Measurements from ENCODE around the gene ASCL2.

The ASCL2 gene

DNA sequence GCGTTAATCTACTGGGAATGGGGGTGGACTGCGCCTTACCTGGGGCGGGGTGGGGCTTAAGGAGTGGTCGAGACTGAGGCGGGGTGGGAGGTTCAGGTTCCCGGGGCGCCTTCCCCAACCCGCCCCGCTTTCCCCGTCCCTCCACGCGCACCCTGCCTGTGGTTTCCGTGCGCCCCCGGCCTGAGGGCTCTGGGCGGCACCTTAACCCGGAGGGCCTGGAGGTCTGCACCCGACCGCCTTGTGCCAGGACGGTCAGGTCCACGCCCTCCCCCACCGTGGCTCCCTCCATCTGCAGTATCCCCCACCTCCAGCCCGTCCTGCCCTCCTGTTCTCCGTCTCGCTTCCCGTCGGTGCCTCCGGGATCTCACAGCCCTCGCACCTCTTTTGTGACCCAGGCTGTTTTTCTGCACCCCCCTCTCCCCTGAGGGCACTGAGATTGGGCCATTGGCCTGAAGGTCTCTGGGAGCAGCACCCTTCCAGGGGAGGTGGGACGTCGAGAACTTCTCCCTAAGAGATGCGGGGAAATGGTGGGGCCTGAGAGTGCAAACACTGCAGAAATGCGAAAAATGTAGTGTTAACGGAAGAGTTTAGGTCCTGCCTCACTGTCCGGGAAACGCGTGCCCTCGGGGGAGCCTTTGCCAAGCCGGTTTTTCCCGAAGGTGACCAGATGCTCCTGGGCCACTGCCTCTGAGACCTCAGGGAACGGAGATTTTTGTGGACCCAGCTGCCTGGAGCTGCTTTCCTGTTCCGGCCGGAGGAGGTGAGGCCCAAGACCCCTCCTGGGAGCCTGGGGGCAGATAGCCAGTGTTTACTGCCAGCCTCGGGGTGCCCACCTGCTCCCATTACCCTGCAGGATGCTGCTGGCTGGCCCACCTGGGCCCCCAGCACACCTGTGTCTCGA is 1.2 kb upstream of the ASCL2 start:
- DNase-seq = no peak

DNA sequence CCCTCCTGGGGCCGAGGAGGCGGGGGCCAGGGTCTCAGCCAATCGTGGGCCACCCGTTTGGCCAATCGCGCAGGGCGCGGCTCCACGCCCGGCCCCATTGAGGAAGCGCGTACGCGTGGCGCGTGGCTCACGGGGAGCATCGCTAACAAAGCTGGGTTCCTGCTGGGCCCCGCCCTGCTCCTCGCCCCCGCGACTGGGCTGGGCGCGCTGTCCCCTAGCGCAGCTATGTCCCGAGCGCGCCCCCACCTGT is 614 bp upstream of the ASCL2 start:
- DNase-seq = peak; percentile 46

DNA sequence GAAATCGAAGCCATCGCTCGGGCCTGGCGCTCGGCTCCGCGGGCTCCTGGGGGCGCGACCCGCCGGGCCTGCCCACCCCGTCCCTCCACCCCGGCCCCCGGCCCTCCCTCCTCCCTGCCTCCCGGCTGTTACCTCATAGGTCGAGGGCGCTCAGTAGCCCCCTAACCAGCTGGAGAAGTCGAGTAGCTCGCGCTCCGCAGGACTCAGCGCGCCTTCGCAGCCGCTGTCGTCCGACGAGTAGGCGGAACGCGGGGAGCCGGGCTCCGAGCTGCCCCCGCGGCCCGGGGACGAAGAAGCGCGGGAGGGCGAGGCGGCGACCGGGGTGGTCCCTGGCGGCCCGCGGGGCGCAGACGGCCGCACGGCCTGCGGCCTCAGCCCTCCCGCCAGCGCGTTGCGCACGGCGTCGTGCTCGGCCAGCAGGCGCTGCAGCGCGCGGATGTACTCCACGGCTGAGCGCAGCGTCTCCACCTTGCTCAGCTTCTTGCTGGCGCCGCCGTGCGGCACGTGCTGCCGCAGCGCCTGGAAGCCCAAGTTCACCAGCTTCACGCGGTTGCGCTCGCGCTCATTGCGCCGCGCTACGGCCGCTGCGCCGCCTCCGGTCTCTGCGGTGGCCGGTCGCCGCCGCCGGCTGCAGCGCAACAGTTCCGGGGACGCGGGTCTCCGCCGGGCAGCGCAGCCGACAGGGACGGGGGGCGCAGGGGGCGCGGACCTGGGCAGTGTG is 627 bp downstream of the ASCL2 start:
- DNase-seq = peak; percentile 40

- peak; percentile 38 for DNase-seq
Observed at GRCh38 chr11:2268729-2269600, 1.4 kb downstream of the ASCL2 start.

GRCh38 chr11:2267851-2268728 is 2.3 kb downstream of the ASCL2 start:
- no peak for DNase-seq

DNA sequence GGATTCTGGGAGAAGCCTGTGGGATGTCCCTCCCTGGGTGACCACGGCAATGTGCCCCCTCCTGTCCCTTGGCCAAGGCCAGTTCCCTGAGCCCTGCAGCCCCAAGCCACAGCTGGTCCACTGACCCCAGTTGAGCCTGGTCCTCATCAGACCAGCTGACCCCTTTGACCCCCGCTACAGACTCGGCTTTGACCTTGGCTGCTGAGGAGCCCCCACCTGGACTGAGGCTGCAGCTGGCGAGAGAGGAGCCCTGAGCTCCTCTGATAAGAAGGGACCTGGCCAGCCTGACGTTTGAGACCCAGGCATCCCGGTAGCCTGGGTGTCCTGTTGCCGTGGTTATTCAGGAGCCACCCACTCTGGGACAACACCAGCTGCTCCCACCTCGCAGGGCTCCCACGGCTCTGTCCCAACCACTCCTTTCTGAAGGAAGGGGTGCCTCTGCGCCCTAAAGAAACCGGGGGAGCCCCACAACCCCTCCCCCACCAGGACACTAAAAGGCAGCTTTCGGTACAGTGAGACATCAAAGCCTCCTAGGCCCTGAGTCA is 3.0 kb downstream of the ASCL2 start:
- no peak for DNase-seq

DNA sequence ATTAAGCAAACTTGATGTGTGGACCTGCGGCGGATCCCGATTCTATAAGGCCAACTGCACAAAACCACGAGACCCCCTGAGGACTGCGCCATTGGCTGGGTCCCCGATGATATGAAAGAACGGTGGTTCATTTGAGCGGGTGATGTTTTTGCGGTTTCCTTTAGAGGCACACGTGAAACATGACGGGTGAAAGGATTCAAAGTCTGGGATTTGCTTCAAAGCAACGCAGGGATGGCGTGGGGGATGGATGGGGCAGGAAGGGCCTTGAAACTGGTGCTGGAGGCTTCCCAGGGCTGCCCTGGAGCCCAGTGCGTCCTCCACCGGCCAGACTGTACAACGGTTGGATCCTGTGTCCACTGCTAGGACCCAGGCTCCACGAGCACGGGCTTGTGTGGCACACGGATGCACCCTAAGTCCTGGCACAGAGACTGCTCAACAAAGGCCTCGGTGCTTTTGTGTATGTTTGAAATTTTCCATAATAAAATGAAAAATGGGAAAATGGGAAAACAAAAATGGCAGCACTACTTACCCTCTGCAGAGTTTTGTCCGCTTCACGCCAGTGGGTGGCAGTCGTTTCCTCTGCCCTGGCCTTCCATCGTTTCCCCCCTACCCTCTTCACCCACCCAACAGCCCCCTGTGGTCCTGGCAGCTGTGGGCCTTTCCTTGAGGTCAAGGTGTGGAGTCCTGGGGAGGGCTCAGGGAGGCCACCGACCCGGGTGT is 3.6 kb downstream of the ASCL2 start:
- no peak for DNase-seq

DNA sequence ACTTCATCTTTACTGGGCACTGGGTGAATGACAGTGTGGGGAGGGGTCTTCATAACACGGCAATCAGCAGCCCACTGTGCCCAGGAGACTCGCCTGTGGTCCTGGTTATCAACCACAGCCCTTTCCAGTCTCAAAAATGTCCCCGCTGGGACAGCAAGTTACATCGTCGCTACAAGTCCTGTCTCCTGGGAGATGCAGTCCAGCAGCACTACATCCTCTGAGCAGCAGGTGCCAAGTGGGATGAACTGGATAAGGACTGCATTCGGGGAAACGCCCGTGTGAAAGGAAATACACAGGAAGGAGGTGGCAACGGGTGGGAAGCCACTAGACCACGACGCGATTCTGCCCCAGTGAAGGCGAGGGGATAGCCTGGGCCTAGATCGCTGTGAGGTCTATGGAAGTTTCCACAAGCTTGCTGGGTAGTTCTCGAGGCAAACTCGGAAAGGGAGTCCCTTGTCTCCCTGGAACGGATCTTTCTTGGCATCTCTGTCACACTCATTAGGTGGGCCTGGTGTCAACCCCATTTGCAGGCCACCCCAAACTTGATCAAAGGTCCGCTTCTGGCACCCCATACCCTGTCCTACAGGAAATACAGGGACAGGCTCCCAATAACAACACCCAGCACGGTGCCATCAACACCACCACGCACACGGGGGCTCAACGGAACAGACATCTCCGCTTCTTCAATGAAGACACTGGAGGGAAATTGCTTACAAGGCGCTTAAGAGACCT is 4.4 kb downstream of the ASCL2 start:
- no peak for DNase-seq

GRCh38 chr11:2265396-2265795 is 5.0 kb downstream of the ASCL2 start:
- no peak for DNase-seq

DNA sequence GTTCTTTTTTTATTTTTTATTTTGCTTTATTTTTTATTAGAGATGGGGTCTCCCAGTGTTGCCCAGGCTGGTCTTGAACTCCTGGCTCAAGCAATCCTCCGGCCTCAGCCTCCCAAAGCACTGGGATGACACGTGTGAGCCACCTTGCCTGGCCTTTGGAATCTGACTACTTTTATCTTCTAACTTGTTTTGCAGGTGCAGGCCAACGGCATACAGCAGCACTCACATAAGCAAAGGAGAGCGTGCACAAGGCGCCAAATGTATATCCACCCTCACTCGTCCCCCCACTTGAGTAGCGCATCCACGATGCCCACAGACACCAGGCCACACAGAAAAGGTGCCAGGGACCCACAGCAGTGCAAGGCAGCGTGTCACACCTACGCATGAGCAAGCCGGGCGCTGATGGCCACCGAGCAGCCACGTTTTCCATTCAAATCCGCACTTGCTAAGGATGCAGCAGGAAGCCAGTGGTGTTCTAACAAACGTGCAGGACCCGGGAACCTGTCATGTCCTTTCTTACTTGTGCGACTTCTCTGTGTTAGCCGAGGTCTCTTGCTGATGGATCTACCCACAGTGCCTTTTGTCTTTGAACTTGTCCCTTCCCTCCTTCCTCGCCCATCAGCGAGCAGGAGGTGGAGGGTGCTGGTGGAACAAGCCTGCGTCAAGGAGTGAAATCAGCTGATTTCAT is 5.9 kb downstream of the ASCL2 start:
- no peak for DNase-seq

DNA sequence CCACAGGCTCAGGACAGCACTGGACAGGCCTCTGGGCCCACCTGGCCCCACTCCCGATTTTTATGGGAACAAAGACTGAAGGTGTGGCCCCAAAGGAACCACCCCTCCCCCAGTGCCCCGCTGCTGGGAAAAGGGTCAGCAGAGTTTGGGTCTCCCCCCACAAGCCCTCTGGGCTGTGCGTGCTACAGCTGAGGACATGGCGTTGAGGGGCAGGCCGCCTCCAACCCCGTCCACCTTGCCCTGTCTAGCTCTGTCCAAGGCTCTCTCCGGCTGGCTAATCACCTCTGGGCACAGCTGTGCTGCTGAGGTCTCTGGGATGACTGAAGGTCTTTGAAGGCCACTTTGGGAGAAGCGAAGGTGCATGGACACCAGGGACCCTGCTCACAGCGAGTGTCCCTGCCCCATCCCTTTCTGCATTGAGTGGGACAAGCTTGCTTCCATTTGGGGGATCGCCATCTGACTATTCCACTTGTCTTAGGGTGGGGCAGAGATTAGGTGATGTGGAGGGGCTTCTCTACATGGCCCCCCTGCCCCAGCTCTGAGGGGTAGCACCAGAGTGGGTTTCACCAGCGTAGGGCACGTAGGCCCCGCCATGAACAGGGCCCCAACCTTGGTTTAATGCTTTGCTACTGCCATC is 6.5 kb downstream of the ASCL2 start:
- no peak for DNase-seq

DNA sequence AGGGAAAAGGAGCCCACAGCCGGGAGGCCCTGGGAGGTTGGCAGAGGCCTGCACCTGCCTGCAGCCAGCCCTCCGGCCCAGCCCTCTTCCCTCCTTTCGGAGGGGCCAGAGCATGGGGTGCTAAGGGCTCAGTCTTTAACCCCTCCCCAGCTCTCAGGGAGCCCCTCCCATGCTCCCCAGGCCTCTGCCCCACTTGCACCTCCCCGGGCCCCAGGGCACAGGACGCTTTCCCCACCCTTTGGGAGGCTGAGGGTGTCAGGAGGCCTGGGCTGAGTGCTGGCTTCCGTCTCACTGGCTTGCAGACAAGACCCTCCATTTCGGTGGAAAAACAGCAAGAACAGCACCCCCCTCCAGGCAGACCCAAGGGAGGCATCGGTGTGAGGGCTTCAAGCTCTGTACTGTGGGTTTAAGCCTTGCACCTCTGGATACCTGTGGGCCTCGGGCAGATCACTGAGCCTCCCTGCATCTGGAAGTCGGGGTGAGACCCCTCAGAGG is 7.3 kb downstream of the ASCL2 start:
- DNase-seq = no peak

DNA sequence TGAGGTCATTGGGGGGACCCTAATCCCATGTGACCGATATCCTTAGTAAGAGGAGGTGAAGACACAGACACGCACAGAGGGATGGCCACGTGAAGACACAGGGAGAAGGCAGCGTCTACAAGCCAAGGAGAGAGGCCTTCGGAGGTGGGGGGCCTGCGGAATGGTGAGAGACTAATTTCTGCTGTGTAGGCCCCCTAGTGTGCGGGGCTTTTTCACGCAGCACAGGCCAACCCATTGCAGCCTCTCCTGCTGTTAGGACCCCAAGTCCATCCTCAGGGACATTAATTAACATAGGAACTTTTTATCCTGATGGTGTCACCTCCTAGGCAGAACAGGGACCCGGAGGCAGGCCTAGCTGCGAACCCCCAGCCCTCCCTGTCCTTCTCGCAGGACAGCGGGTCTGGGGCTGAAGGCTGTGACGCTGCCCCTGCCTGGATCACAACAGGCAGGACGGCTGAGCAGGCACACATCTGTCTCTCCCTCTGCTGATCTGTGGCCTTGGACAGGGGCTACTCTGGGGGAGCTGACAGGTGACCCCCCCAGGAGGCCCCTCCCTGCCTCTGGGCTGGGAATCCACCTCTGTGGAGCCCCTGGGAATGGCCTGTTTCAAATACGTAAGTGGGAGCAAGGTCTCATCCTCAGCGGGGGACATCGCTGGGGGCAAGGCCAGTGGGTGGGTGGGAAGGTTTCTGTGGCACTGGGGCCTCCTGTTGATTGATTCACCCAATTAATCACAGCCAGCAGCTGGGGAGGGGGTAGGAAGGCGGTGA is 7.9 kb downstream of the ASCL2 start:
- no peak for DNase-seq

- DNase-seq = no peak
Observed at GRCh38 chr11:2261436-2262230, 8.8 kb downstream of the ASCL2 start.

GRCh38 chr11:2260491-2261364 is 9.7 kb downstream of the ASCL2 start:
- DNase-seq = no peak

DNA sequence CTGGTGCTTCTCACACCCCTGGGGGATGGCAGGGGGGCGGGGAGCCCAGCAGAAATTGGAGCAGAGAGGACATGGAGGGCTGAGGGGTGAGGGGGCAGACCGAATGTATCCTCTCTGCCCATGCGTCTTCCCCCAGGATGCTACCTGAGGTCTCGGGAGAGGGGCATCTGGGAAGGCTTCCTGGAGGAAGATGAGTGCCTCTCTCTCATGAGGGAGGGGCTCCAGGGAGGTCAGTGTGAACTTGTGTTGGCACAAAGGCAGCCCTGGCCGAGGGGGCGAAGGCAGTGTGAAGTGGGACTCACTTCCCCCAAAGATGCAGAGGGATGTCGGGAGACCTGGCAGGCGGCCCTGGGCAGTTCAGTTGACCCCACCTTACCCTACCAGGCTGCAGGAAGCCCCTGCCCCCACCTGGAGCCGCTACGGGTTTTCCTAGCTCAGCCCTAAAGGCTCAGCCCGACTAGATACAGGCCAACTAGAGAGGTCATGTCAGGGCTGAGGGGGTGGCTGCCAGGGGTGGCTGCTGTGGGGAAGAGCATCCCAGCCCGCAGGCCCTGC is 10.4 kb downstream of the ASCL2 start:
- no peak for DNase-seq

DNA sequence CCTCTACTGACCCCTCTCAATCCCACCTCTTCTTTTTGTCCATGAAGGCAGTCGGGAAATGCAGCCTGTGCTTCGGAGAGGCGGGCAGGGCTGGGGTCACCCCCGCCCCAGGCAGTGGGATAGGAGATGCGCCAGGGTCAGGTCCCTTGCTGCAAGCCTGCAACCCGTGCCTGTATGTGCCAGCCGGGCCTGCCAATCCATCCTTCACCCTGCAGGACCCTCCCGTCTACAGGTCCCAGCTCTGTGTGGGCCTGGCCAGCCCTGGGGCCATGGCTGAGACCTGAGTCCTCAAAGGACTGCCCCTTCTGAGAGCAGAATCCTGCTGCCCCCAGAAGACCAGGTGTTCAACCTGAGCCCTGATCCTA is 10.9 kb downstream of the ASCL2 start:
- no peak for DNase-seq

Measured in activated gamma-delta T cell treated with Interleukin-2 at 50 U/mL for 16 hours (primary cell).